Subcutaneous abdominal adipose tissue (tissue), 5 donors: ENCODE data around the gene ADAM33.

Source experiments
- H3K27ac ChIP-seq: one replicate; pipeline ENCODE4 v1.7.0; 2013; ENCODE audit warnings: low read depth, mild to moderate bottlenecking, inconsistent platforms, low read length, moderate library complexity
- H3K27me3 ChIP-seq, 5 donors: one replicate each; pipeline ENCODE4 v1.7.0; 2013; ENCODE audit warnings: low read length in 5 of 5, inconsistent platforms in 1 of 5; ENCODE audit not compliant: control insufficient read depth in 5 of 5, insufficient read depth in 4 of 5
- H3K36me3 ChIP-seq, 5 donors: one replicate each; pipeline ENCODE4 v1.7.0; 2013; ENCODE audit warnings: low read length in 5 of 5; ENCODE audit not compliant: control insufficient read depth in 5 of 5, insufficient read depth in 5 of 5
- H3K4me1 ChIP-seq, 5 donors: one replicate each; pipeline ENCODE4 v1.7.0; 2013; ENCODE audit warnings: low read length in 5 of 5, mild to moderate bottlenecking in 3 of 5, moderate library complexity in 1 of 5; ENCODE audit not compliant: control insufficient read depth in 5 of 5, insufficient read depth in 5 of 5
- H3K4me3 ChIP-seq, 5 donors: one replicate each; pipeline ENCODE4 v1.7.0; 2013; ENCODE audit warnings: low read length in 5 of 5, low read depth in 1 of 5
- H3K9ac ChIP-seq, 5 donors: one replicate each; pipeline ENCODE4 v1.7.0; 2013; ENCODE audit warnings: low read length in 5 of 5, mild to moderate bottlenecking in 4 of 5, moderate library complexity in 3 of 5
- H3K9me3 ChIP-seq, 5 donors: one replicate each; pipeline ENCODE4 v1.7.0; 2013; ENCODE audit warnings: low read length in 5 of 5; ENCODE audit not compliant: control insufficient read depth in 5 of 5
- donor health status: healthy.
- donor health status: healthy.
- donor health status: healthy.
- donor health status: healthy.
- donor health status: healthy.

ADAM33 gene

DNA sequence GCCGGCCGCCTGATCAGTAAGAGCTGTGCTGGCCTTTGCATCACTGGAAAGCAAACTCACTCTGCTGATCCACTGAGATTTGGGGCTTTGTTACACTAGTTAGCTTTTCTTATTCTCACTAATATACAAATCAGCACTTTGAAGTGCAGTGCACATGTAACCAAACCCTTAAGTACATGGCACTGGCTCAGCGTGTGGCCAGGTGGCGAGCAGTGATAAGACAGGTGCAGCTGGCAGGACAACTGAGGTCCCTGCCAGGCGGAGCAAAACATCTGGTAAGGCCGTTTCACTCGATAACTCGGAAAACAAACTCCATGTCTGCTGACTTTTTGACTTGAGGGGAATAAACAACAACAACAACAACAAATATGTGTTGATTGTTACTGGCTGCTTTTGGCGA is 29.6 kb downstream of the ADAM33 start:
- H3K4me3 ChIP-seq: no peak overlapping the region
- H3K36me3 ChIP-seq: peaks cover 4 to 34% (median 16%) of the 10 kb centered on the region in 5 donors
- H3K9me3 ChIP-seq: peaks cover 0 to 12% (median 5%) of the 10 kb centered on the region in 5 donors
- H3K27me3 ChIP-seq: no peaks in the 10 kb centered on the region
- no peak overlapping the region for H3K9ac ChIP-seq
- no peak overlapping the region for H3K27ac ChIP-seq
- H3K4me1 ChIP-seq: peaks cover 0 to 6% (median 0%) of the 10 kb centered on the region in 5 donors

DNA sequence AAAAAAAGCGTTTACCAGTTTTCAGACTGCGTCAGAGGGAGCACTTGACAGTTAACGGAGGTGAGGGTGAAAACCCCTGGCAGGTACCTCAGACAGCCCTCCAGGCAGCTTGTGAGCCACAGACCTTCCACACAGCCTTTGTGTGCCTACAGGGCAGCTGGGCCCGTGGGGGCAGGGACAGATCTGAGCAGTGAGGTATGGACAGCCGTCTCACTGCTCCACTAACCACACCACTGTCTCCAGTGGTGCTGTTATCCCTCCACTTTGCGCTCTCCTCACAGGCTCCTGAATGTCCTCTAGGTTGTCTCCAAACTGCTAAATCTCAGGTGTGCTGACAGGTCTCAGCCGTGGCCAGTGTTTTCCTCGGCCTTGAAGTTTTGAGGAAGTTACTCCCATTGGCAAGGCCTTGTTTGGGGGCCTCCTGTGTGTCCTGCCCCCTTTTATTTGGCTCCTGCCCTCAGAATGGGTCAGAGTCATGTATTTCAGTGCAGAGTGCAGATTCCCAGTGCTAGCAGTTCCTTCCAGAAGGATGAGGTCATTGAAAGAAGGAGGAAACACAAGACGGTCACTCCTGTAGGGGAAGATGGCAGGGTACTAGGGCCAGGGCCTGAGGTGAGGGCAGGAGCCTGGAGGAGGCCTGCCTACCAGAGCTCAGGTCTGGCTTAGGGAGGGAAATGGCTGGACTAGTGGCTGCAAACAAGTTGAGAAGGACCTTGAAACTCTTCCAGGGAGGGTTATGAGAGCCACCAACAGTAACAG is 30.4 kb downstream of the ADAM33 start:
- H3K4me3 ChIP-seq: no peak overlapping the region
- H3K9me3 ChIP-seq: peaks cover 0 to 12% (median 5%) of the 10 kb centered on the region in 5 donors
- peaks cover 8 to 43% (median 22%) of the 10 kb centered on the region in 5 donors for H3K36me3 ChIP-seq
- H3K27me3 ChIP-seq: no peaks in the 10 kb centered on the region
- H3K4me1 ChIP-seq: peaks cover 0 to 6% (median 0%) of the 10 kb centered on the region in 5 donors
- H3K27ac ChIP-seq: no peak overlapping the region
- no peak overlapping the region for H3K9ac ChIP-seq

DNA sequence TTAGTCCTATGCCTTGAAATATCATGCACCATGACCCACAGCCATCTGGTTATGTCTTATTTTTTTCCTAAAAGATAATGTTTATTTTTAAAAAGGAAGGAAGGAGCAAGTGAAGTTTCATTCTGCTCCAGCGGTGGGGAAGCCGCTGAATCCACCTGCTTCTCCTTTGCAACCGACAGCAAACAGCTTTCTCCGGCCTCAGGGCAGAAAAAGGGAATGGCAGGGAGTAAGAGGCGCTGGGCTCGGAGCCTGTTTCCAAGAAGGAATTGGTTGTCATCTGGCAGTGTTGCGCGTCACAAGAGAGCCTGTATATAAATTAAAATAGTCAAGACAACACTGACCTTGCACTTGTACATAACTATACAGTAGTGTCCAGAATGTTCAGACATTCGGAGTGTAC is 32.9 kb downstream of the ADAM33 start:
- no peak overlapping the region for H3K4me3 ChIP-seq
- H3K9me3 ChIP-seq: peaks cover 0 to 6% (median 5%) of the 10 kb centered on the region in 5 donors
- no peak overlapping the region for H3K9ac ChIP-seq
- no peaks in the 10 kb centered on the region for H3K27me3 ChIP-seq
- H3K36me3 ChIP-seq: peaks cover 8 to 67% (median 45%) of the 10 kb centered on the region in 5 donors
- H3K4me1 ChIP-seq: peaks cover 0 to 6% (median 0%) of the 10 kb centered on the region in 5 donors
- H3K27ac ChIP-seq: no peak overlapping the region

DNA sequence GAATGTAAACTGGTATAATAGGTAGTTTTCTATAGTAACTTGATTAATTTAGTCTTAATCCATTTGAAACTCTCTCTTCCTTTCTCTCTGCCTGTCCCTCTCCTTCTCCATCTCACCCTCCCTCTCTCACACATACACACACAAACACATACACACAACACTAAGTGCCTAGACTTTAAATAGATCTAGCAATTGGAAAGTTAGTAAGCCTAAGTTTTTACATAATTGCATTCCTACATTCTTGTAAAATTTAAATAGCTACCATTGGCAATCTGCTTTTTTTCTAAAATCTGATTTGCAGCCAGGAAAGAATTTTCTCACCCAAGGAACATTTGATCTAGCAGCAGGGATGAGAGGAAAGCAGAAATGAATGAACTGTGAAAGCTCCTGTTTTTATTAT is 34.3 kb downstream of the ADAM33 start:
- Histone ChIP-seq H3K4me3 (no peak overlapping the region), H3K27ac (no peak overlapping the region), H3K36me3 (peaks cover 10 to 81% (median 55%) of the 10 kb centered on the region in 5 donors), H3K9ac (no peak overlapping the region), H3K9me3 (no peaks in the 10 kb centered on the region), H3K4me1 (no peaks in the 10 kb centered on the region), H3K27me3 (no peaks in the 10 kb centered on the region)

DNA sequence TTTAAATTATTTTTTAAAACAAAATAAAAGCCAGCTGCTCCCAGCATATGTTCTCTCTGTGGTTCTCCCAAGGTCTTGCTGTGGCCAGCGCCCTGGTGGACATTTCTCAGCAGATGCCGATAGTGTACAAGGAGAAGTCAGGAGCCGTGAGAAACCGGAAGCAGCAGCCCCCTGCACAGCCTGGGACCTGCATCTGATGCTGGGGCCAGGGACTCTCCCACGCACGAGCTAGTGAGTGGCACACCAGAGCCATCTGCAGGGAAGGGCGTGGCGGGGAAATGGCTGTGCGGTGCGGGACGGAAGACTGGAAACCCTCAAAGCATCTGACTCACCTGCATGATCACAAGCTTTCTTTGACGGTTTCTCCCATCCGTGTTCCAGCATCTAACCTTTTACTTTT is 35.2 kb downstream of the ADAM33 start:
- Histone ChIP-seq H3K9ac (no peak overlapping the region), H3K9me3 (no peaks in the 10 kb centered on the region), H3K4me3 (no peak overlapping the region), H3K27ac (no peak overlapping the region), H3K27me3 (no peaks in the 10 kb centered on the region), H3K36me3 (peaks cover 17 to 88% (median 59%) of the 10 kb centered on the region in 5 donors), H3K4me1 (no peaks in the 10 kb centered on the region)

DNA sequence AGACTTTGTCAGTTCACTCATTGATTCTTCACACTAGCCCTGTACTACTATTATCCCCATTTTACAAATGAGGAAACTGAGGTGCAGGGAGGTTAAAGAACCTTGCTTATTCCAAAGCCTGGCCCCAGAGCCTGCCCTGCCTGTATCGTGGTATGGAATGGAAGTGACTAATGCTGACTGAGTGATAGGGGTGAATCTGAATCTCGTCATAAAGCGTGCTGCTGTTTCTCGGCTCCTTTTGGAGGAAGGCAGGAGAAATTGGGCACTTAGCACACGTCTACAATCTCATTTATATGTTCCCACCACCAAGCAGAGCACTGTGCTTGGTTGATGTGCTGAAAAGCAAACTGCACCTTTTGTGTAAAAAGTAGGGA is 35.8 kb downstream of the ADAM33 start:
- Histone ChIP-seq H3K36me3 (peaks cover 17 to 85% (median 59%) of the 10 kb centered on the region in 5 donors), H3K9me3 (no peaks in the 10 kb centered on the region), H3K27me3 (no peaks in the 10 kb centered on the region), H3K9ac (no peak overlapping the region), H3K4me1 (no peaks in the 10 kb centered on the region), H3K4me3 (no peak overlapping the region), H3K27ac (no peak overlapping the region)

DNA sequence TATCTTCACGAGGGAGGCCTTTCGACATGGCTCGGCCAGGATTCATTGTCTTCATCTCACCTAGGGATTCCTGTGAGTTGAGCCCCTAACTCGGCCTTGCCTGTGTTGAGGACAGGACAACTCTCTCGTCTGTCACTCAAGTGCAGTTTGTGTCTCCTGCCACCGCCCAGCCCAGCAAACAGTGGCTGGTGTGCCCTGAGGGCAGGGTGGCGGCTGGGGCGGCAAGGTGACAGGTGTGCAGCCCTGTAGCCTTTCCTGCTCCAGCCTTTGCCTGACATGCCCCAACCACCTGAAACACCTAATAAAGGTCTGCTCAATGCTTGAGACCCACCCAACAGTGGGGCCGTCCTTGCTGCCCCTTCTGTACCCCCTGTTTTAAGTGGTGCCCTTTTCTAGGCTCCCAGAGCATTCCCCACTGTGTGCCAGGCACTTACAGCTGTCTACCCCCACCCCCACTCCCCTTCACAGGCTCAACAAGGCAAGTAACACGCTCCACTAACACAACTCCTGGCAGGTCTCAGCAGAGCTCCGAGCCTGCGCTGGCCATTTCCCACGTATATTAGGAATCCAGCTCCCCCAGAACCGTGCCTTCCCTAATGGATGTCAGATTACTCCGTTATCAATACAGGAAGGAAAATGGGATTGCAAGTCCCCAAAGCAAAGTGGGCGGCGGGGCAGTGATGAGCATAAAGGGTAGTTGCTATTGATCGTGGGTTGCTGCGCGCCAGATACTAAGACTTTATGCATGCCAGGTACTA is 36.3 kb downstream of the ADAM33 start:
- no peak overlapping the region for H3K27ac ChIP-seq
- no peaks in the 10 kb centered on the region for H3K4me1 ChIP-seq
- H3K9ac ChIP-seq: no peak overlapping the region
- peaks cover 21 to 84% (median 59%) of the 10 kb centered on the region in 5 donors for H3K36me3 ChIP-seq
- no peaks in the 10 kb centered on the region for H3K27me3 ChIP-seq
- H3K9me3 ChIP-seq: no peaks in the 10 kb centered on the region
- no peak overlapping the region for H3K4me3 ChIP-seq

DNA sequence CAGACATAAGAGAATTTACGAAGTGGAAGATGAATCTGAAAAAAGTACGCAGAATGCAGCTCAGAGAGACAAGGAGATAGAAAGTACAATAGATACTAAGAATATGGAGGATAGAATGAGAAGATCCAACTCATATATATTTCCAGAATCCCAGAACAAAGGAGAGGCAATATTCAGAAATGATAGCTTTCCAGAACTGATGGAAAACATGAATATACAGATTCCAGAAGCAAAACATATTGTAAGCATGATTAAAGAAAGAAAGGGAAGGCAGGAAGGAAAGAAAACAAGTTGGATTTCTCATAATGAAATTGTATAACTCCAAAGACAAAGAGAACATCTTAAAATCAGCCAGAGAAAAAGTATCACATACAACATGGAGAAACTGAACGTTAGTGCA is 41.6 kb downstream of the ADAM33 start:
- no peak overlapping the region for H3K4me3 ChIP-seq
- no peaks in the 10 kb centered on the region for H3K27me3 ChIP-seq
- H3K9ac ChIP-seq: no peak overlapping the region
- H3K9me3 ChIP-seq: no peaks in the 10 kb centered on the region
- no peaks in the 10 kb centered on the region for H3K4me1 ChIP-seq
- no peak overlapping the region for H3K27ac ChIP-seq
- peaks cover 21 to 45% (median 38%) of the 10 kb centered on the region in 5 donors for H3K36me3 ChIP-seq

DNA sequence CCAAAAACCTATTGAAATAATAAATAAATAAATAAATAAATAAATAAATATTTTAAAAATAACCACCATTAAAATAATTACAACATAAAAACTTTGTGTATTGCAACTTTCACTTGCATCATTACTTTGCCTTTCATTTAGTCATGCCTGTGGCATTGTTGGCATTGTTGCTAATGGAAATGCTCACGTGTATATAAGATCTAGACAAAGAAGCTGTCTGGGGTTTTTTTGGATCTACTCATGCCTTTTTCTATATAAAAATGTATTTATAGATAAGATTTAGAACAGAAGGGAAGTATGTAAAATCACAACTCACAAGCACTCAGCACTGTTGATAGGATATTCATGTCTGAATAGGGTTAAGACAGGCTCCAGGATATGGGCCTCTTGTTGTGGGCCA is 46.5 kb downstream of the ADAM33 start:
- H3K27ac ChIP-seq: no peak overlapping the region
- no peak overlapping the region for H3K9ac ChIP-seq
- H3K27me3 ChIP-seq: no peaks in the 10 kb centered on the region
- peaks cover 0 to 2% (median 0%) of the 10 kb centered on the region in 5 donors for H3K4me1 ChIP-seq
- H3K36me3 ChIP-seq: peaks cover 8 to 36% (median 16%) of the 10 kb centered on the region in 5 donors
- H3K9me3 ChIP-seq: no peaks in the 10 kb centered on the region
- H3K4me3 ChIP-seq: no peak overlapping the region

DNA sequence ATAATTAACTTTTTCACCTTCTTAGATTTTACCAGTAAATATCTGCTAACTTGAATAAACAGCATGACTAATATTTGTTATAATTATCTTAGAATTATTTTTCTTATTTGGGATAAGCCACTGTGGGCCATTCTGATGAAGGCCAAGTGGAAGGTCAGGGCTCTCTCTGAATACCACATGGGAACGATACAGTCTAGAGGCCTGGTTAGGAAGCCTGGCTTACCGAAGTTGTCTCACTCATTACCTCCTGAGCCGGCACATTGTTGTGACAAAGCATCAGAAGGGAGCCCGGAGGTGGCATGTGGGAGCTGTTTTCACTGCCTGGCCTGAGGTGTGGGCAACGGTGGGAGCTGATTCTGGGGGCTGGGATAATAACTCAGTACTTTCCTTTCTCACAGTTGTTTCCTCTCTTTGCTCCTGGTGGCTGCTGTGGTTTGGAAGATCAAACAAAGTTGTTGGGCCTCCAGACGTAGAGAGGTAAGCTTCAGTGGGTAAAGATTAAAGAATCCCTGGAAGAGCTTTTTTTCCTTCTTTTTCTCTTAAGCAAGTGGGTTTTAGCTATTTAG is 47.8 kb downstream of the ADAM33 start:
- Histone ChIP-seq H3K27me3 (no peaks in the 10 kb centered on the region), H3K36me3 (peaks cover 10 to 45% (median 20%) of the 10 kb centered on the region in 5 donors), H3K9me3 (no peaks in the 10 kb centered on the region), H3K4me3 (no peak overlapping the region), H3K9ac (no peak overlapping the region), H3K4me1 (peaks cover 0 to 4% (median 0%) of the 10 kb centered on the region in 5 donors), H3K27ac (no peak overlapping the region)
